ENCODE data around the gene CCNY.

CCNY gene

DNA sequence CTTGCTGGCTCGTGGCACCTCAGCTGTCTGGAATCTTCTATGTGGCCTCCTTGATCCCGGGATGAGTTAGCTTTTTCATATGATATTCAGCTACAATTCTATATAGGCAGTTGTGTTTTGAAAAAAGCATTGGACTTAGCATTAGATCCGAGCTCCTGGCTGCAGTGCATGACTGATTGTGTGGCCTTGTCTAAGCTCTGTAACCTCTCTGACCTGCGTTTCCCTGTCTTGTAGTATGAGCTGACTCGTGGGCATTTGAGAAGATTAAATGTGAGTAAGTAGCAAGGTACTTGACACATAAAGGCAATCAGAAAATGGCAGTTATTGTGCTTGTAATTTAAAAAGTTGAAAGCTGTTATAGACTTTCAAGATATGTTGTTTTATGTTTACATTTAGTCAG lies 85.9 kb downstream of the CCNY start:
- peaks cover 99% of the 10 kb centered on the region for H3K79me2 ChIP-seq (ENCODE audit: insufficient read depth, low read length)

DNA sequence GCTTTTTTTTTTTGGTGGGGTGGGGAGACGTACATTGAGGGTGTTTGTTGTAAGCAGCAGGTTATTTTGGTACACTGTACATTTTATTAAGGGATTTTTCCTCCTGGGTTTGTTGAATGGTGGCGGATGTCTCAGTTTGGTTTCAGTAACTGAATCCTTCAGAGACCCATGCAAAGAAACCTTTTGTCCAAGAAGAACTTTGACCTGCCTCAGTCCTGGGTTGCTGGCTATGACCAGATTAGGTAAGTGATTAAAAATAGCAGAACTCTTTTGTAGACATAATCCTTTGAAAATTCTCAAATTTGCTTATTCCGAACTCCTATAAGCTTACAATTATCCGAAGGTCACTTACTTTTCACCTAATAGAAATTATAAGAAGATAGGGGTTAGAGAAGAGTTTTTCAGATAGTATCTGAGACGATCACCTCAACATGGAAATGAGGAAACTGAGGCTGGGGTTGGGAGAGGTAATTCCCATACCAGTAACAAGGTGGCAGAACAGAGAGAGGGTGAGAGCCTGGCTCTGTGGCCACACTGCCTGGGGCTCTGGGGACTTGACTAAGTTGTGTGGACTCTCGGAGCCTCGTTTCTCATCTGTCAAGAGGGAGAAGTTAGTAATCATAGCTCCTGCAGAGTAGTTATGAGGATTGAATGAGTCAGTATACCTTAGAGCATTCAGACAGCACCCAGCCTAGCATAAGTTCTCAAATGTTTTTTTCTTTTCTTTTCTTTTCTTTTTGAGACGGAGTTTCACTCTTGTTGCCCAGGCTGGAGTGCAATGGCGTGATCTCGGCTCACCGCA lies 87.4 kb downstream of the CCNY start:
- H3K4me1 ChIP-seq (ENCODE audit: insufficient read depth, low read length, poor library complexity, severe bottlenecking), result peaks cover 16% of the 10 kb centered on the region
- H4K20me1 ChIP-seq (ENCODE audit: insufficient read depth, low read length, poor library complexity, severe bottlenecking), result peaks cover 44% of the 10 kb centered on the region
- TF ChIP-seq, protein P1, sequence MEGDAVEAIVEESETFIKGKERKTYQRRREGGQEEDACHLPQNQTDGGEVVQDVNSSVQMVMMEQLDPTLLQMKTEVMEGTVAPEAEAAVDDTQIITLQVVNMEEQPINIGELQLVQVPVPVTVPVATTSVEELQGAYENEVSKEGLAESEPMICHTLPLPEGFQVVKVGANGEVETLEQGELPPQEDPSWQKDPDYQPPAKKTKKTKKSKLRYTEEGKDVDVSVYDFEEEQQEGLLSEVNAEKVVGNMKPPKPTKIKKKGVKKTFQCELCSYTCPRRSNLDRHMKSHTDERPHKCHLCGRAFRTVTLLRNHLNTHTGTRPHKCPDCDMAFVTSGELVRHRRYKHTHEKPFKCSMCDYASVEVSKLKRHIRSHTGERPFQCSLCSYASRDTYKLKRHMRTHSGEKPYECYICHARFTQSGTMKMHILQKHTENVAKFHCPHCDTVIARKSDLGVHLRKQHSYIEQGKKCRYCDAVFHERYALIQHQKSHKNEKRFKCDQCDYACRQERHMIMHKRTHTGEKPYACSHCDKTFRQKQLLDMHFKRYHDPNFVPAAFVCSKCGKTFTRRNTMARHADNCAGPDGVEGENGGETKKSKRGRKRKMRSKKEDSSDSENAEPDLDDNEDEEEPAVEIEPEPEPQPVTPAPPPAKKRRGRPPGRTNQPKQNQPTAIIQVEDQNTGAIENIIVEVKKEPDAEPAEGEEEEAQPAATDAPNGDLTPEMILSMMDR (conservative IDR thresholded peaks at IDR 0.05; ENCODE audit: low read length), result no peak
- TF ChIP-seq EZH2phosphoT487 (IDR thresholded peaks at IDR 0.05; ENCODE audit: borderline replicate concordance), result no peak
- H3F3A ChIP-seq (ENCODE audit: low read depth), result no peaks in the 10 kb centered on the region
- H3K9me2 ChIP-seq (replicated peaks; ENCODE audit: low read depth, low read length), result no peaks in the 10 kb centered on the region
- H2AFZ ChIP-seq (ENCODE audit: low read length), result no peak overlapping the region
- H3K9ac ChIP-seq (ENCODE audit: low read depth, low read length, poor library complexity, severe bottlenecking), result no peak overlapping the region
- no peaks in the 10 kb centered on the region for H3K9me3 ChIP-seq (ENCODE audit: insufficient read depth, low read depth, low read length)
- peaks cover 99% of the 10 kb centered on the region for H3K79me2 ChIP-seq (ENCODE audit: insufficient read depth, low read length)
- H3K4me2 ChIP-seq (ENCODE audit: low read depth, low read length, poor library complexity, severe bottlenecking), result no peak overlapping the region
- H3K27me3 ChIP-seq (ENCODE audit: insufficient read depth, low read length, poor library complexity, severe bottlenecking), result no peaks in the 10 kb centered on the region
- peaks cover 5% of the 10 kb centered on the region; the same call in 1 of the 2 replicates for H3K36me3 ChIP-seq (ENCODE audit: insufficient read depth, low read length)
- H3K4me3 ChIP-seq (ENCODE audit: low read length, poor library complexity, severe bottlenecking), result no peak overlapping the region

More for the DNA sequence above, 85.9 kb downstream of the CCNY start:
- TF ChIP-seq, protein P1 (conservative IDR thresholded peaks at IDR 0.05; ENCODE audit: low read length), result no peak
- no peak for TF ChIP-seq EZH2phosphoT487 (IDR thresholded peaks at IDR 0.05; ENCODE audit: borderline replicate concordance)
- Histone ChIP-seq H3F3A (ENCODE audit: low read depth) (no peaks in the 10 kb centered on the region), H2AFZ (ENCODE audit: low read length) (no peak overlapping the region), H3K9me2 (replicated peaks; ENCODE audit: low read depth, low read length) (no peaks in the 10 kb centered on the region), H3K36me3 (ENCODE audit: insufficient read depth, low read length) (peaks cover 5% of the 10 kb centered on the region; the same call in 1 of the 2 replicates), H3K4me2 (ENCODE audit: low read depth, low read length, poor library complexity, severe bottlenecking) (no peak overlapping the region), H3K9me3 (ENCODE audit: insufficient read depth, low read depth, low read length) (no peaks in the 10 kb centered on the region), H3K9ac (ENCODE audit: low read depth, low read length, poor library complexity, severe bottlenecking) (no peak overlapping the region), H3K4me3 (ENCODE audit: low read length, poor library complexity, severe bottlenecking) (no peak overlapping the region), H4K20me1 (ENCODE audit: insufficient read depth, low read length, poor library complexity, severe bottlenecking) (peaks cover 30% of the 10 kb centered on the region), H3K4me1 (ENCODE audit: insufficient read depth, low read length, poor library complexity, severe bottlenecking) (peaks cover 11% of the 10 kb centered on the region), H3K27me3 (ENCODE audit: insufficient read depth, low read length, poor library complexity, severe bottlenecking) (no peaks in the 10 kb centered on the region)

DNA sequence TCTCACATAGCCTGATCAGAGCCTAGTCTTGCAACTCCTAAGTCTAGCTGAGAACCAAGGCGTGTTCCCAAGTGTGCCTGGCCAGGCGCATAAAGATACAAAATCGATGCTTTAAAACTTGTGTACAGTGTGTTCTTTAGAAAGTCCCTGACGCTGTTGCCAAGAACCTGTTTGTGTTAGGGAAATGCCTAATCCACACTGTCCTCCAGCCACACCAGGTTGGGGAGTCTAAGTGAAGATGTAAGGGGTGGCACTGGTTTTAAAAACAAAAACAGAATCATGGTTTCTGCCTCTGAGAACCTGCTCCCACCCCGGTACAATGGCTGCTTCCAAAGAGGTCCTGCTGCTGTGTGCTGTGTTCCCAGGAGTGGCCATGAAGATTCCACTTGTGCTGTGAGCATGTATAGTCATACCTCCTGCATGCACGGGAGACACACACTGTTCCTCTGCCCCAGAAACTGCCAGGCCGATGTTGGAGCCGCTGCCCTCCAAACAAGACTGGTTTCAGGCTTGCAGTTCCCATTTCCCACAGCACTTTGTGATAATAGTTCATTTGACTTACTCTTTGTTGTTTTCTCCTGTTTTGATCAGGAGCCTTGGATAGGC lies 88.5 kb downstream of the CCNY start:
- Histone ChIP-seq H3K9ac (ENCODE audit: low read depth, low read length, poor library complexity, severe bottlenecking) (no peak overlapping the region), H3K79me2 (ENCODE audit: insufficient read depth, low read length) (peaks cover 98% of the 10 kb centered on the region), H3K4me2 (ENCODE audit: low read depth, low read length, poor library complexity, severe bottlenecking) (no peak overlapping the region), H3K4me1 (ENCODE audit: insufficient read depth, low read length, poor library complexity, severe bottlenecking) (peaks cover 17% of the 10 kb centered on the region), H3K4me3 (ENCODE audit: low read length, poor library complexity, severe bottlenecking) (no peak overlapping the region), H3K9me2 (replicated peaks; ENCODE audit: low read depth, low read length) (no peaks in the 10 kb centered on the region), H3F3A (ENCODE audit: low read depth) (no peaks in the 10 kb centered on the region), H4K20me1 (ENCODE audit: insufficient read depth, low read length, poor library complexity, severe bottlenecking) (peaks cover 49% of the 10 kb centered on the region), H2AFZ (ENCODE audit: low read length) (no peak overlapping the region), H3K9me3 (ENCODE audit: insufficient read depth, low read depth, low read length) (no peaks in the 10 kb centered on the region), H3K36me3 (ENCODE audit: insufficient read depth, low read length) (peaks cover 5% of the 10 kb centered on the region; the same call in 1 of the 2 replicates), H3K27me3 (ENCODE audit: insufficient read depth, low read length, poor library complexity, severe bottlenecking) (no peaks in the 10 kb centered on the region)
- TF ChIP-seq, protein P1 (conservative IDR thresholded peaks at IDR 0.05; ENCODE audit: low read length), result no peak
- TF ChIP-seq EZH2phosphoT487 (IDR thresholded peaks at IDR 0.05; ENCODE audit: borderline replicate concordance), result no peak

All from Loucy (cell line).